Natural killer cell (primary cell): ENCODE results near the gene PCNP. TPM values are rescaled to one million over a fixed set of nuclear protein-coding genes. Genes with fewer than 3 reads are reported as not detected.

Experiments used
- ATAC-seq, 3 donors: fragments of 150-1000 bp in 2 of 3; fragments of 200-7000 bp in 1 of 3; cut with Tn5 transposase; 1 replicate in 1 of 3; 2 replicates in 2 of 3; pipeline ENCODE4 v1.10.0; 2021; ENCODE audit warnings: mild to moderate bottlenecking in 2 of 3, moderate library complexity in 2 of 3
- DNase-seq, 2 donors: peaks; one replicate each; pipeline versions ENCODE4 v3.0.0 to v3.0.0-alpha.2; 2013 to 2021; ENCODE audit warnings: mixed read lengths in 1 of 2
- H3K27ac ChIP-seq: one replicate; pipeline ENCODE4 v1.5.1; 2013; ENCODE audit warnings: mild to moderate bottlenecking, low read length
- H3K27me3 ChIP-seq: one replicate; pipeline ENCODE4 v1.6.1; 2013; ENCODE audit warnings: low read length; ENCODE audit not compliant: control insufficient read depth, insufficient read depth
- H3K36me3 ChIP-seq: one replicate; pipeline ENCODE4 v1.6.1; 2013; ENCODE audit warnings: low read length; ENCODE audit not compliant: control insufficient read depth, insufficient read depth
- H3K4me1 ChIP-seq: one replicate; pipeline ENCODE4 v1.6.1; 2013; ENCODE audit warnings: low read length; ENCODE audit not compliant: control insufficient read depth, insufficient read depth
- H3K4me3 ChIP-seq: one replicate; pipeline ENCODE4 v1.5.1; 2013; ENCODE audit warnings: low read length
- H3K9me3 ChIP-seq: one replicate; pipeline ENCODE4 v1.6.1; 2013; ENCODE audit warnings: low read length; ENCODE audit not compliant: control insufficient read depth, insufficient read depth
- H3K27ac Mint-ChIP-seq, 2 donors: one replicate each; pipeline ENCODE4 v1.8.0; 2022; ENCODE audit warnings: mild to moderate bottlenecking in 2 of 2, mixed read lengths in 2 of 2, moderate library complexity in 1 of 2
- H3K27me3 Mint-ChIP-seq, 2 donors: one replicate each; pipeline ENCODE4 v1.8.0; 2022; ENCODE audit warnings: low read depth in 2 of 2, mixed read lengths in 2 of 2
- H3K36me3 Mint-ChIP-seq: one replicate; pipeline ENCODE4 v1.8.0; 2022; ENCODE audit warnings: mixed read lengths
- H3K4me1 Mint-ChIP-seq, 2 donors: one replicate each; pipeline ENCODE4 v1.8.0; 2022; ENCODE audit warnings: mixed read lengths in 2 of 2
- H3K4me3 Mint-ChIP-seq: one replicate; pipeline ENCODE4 v1.8.0; 2022; ENCODE audit warnings: mild to moderate bottlenecking, moderate library complexity, mixed read lengths
- H3K9me3 Mint-ChIP-seq, 2 donors: one replicate each; pipeline ENCODE4 v1.8.0; 2022; ENCODE audit warnings: mixed read lengths in 2 of 2
- CTCF ChIP-seq: fragments of 200-600 bp; IDR thresholded peaks from one replicate; pipeline ENCODE4 v1.8.0; 2022; ENCODE audit warnings: antibody characterized with exemption
- WGBS: methylation state at CpG from one replicate; pipeline ENCODE4 v1.1.7; 2013; ENCODE audit warnings: missing lambda C conversion rate; ENCODE audit not compliant: insufficient coverage; 5-methylcytosine and 5-hydroxymethylcytosine counted together
- intact Hi-C: fragments of 100-400 bp; cut with micrococcal nuclease; formaldehyde crosslinking; loops from one replicate; pipeline ENCODE4 v1.14.2; 2022
- total RNA-seq, 4 donors: library from RNA; stranded (reverse); fragments of 120-200 nt in 1 of 4; gene quantifications; one replicate each; pipeline versions ENCODE4 v1.2.3 to v1.2.4, GENCODE V29; 2013 to 2022

The PCNP gene
- total RNA-seq, 3 donors from 2014 or later (not counting 1 experiment from before 2014, with no cell fraction given): 119 to 132 (median 124) TPM

GRCh38 chr3:101635954-101636798 is 62.2 kb downstream of the PCNP start:
- peak; percentile 85 to 99 (median 96) for ATAC-seq
- Mint-ChIP-seq H3K27me3 (no peaks in the 10 kb centered on the region), H3K27ac (peak overlapping the region in 1 of 2 donors; percentile 53), H3K4me1 (no peaks in the 10 kb centered on the region), H3K9me3 (no peaks in the 10 kb centered on the region), H3K4me3 (no peak overlapping the region), H3K36me3 (no peaks in the 10 kb centered on the region)
- 60% methylated on average over 18 of the region's 18 CpGs for WGBS
- Histone ChIP-seq H3K4me1 (peaks cover 9% of the 10 kb centered on the region), H3K36me3 (no peaks in the 10 kb centered on the region), H3K27me3 (no peaks in the 10 kb centered on the region), H3K27ac (no peak overlapping the region), H3K9me3 (no peaks in the 10 kb centered on the region), H3K4me3 (no peak overlapping the region)
- TF ChIP-seq CTCF: peak; percentile 69
- intact Hi-C loops: loop anchor here (10.0 kb wide), 1 partner anchor 561 kb away; no protein-coding TSS in a partner anchor
- DNase-seq: peak; percentile 60 to 76

- intact Hi-C loops: loop anchor here (10.0 kb wide), 1 partner anchor 563 kb away; no protein-coding TSS in a partner anchor
- H3K36me3 Mint-ChIP-seq: no peaks in the 10 kb centered on the region
- H3K9me3 Mint-ChIP-seq: no peaks in the 10 kb centered on the region
- no peak for DNase-seq
- no peaks in the 10 kb centered on the region for H3K4me1 Mint-ChIP-seq
- TF ChIP-seq CTCF: no peak
- H3K9me3 ChIP-seq: no peaks in the 10 kb centered on the region
- no peaks in the 10 kb centered on the region for H3K27me3 ChIP-seq
- H3K4me3 Mint-ChIP-seq: no peak overlapping the region
- H3K27me3 Mint-ChIP-seq: no peaks in the 10 kb centered on the region
- H3K36me3 ChIP-seq: no peaks in the 10 kb centered on the region
- H3K27ac Mint-ChIP-seq: peak overlapping the region in 1 of 2 donors; percentile 54
- peaks cover 9% of the 10 kb centered on the region for H3K4me1 ChIP-seq
- no peak overlapping the region for H3K27ac ChIP-seq
- WGBS: 95% methylated on average over 10 of the region's 10 CpGs
- no peak overlapping the region for H3K4me3 ChIP-seq
- ATAC-seq: no peak
These were observed 63.5 kb downstream of the PCNP start for GRCh38 chr3:101637451-101637850.

- DNase-seq (no peak), ATAC-seq (no peak)
- Mint-ChIP-seq H3K4me1 (peaks cover 3% of the 10 kb centered on the region in 2 donors), H3K27me3 (no peaks in the 10 kb centered on the region), H3K27ac (peak overlapping the region in 1 of 2 donors; percentile 54), H3K9me3 (no peaks in the 10 kb centered on the region), H3K36me3 (no peaks in the 10 kb centered on the region), H3K4me3 (no peak overlapping the region)
- Histone ChIP-seq H3K9me3 (no peaks in the 10 kb centered on the region), H3K4me1 (peaks cover 16% of the 10 kb centered on the region), H3K27ac (no peak overlapping the region), H3K27me3 (no peaks in the 10 kb centered on the region), H3K4me3 (no peak overlapping the region), H3K36me3 (no peaks in the 10 kb centered on the region)
- no peak for TF ChIP-seq CTCF
- intact Hi-C loops: loop anchor here (10.0 kb wide), 1 partner anchor 564 kb away; no protein-coding TSS in a partner anchor
- WGBS: 89% methylated on average over 9 of the region's 10 CpGs
These were observed 64.3 kb downstream of the PCNP start for GRCh38 chr3:101638261-101638745.
